CD4-positive, alpha-beta T cell treated with Interferon gamma for 1 hour (primary cell): ENCODE measurements around the gene PRRG3.
"Not testable (repeated sequence)": the region's sequence is repeated elsewhere in the genome, so short reads cannot be mapped to it uniquely, and the experiment has no call there.

Experiments used
- DNase-seq: peaks from one replicate; pipeline ENCODE4 v3.0.0-alpha.2; 2020

Gene PRRG3

DNA sequence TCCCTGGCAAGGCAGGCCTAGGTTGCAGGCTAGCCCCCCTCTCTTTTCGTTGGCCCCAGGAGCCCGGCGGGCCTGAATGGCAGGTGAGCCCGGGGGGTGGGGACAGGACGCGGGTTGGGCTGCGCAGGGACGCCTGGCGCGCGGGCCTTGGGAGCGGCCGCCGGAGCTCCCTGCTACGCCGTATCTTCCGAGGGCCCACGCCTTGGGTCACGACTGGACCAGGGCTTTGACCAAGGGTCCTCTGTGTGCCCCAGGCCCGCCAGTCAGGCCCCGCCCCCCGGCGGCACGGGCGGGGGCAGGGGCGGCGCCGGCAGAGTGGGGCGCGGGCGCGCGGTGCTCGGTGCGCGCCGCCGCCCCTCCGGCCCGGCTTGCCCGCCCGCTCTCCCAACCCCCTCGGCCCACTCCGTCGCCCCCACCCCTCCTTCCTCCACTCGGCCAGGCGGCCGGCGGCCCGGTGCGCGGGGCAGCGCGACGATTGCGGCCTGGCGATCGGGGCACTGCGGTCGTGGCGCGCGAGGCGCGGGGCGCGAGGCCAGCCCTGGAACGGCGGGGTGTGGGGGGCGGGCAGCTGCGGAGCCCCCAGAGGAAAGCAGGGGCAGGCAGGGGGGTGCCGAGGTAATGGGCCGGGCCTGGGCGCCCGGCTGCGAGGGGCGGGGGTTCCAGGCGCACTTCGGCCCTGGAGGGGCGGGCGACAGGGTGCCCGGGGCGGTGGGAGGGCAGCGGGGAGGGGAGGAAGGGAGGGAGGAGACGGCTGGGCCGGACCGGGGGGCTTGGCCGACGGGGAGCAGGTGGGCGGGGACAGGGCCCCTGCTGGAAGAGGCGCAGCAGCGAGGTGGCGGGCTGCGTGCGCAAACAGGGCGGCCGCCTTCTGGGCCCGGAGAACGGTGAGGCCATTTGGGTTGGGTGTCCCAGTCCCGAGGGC is at the start of gene PRRG3:
TSS of gene PRRG3 (plus strand) at position 798 of the 922 bp plus-strand sequence. CDS start 3,357 bp downstream, outside the sequence.
- no peak for DNase-seq

DNA sequence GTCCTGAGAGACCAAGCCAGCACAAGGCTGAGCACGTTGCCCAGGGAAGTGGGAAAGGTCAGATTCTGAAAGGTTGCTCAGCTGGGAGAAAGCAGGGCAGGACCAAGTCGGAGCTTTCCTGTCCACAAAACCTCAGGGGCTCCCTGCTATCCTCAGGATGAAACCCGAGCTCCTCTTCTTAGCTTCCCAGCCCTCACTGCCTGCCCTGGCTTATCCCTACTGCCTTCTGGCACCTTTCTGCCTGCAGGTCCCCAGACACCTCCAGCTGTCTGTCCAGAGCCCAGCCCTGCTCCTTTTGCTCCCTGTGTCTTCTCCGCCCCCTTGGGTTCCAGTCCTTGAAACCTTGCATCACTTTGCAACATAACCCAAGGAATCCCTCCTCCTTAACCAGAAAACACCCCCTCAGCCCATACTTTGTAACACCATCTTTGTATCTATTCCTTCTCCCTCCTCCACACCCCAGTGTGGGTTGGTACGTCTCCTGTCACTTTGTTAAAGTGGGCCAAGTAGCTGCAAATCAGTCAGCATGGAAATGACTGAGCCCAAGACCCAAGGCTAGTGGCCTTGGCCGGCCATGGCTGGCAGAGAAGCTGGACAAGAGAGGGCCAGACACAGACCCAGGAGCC is 20.0 kb upstream of the PRRG3 start:
- DNase-seq: no peak

- DNase-seq: no peak
Observed at GRCh38 chrX:151676196-151676595, 19.1 kb upstream of the PRRG3 start.

- DNase-seq: no peak
Observed at GRCh38 chrX:151679798-151680402, 15.4 kb upstream of the PRRG3 start.

DNA sequence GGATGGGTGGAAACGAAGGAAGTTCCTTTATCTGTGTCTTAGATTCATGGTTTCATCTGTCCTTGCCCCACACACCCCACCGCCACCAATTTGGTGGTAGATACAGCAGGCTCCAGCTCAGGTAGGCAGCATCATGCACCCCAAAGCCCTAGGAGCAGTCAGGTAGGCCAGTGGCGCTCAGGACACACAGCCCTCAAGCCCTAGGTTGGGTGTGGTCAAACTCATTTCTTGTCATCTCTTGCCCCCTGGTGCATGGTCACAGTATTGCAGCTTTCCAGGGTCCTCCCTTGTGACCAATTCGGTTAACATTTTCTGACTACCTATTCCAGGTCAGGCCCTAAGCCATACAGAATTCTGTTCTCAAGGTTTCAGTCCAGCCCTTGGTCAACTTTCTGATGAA is 14.5 kb upstream of the PRRG3 start:
- DNase-seq: no peak

DNA sequence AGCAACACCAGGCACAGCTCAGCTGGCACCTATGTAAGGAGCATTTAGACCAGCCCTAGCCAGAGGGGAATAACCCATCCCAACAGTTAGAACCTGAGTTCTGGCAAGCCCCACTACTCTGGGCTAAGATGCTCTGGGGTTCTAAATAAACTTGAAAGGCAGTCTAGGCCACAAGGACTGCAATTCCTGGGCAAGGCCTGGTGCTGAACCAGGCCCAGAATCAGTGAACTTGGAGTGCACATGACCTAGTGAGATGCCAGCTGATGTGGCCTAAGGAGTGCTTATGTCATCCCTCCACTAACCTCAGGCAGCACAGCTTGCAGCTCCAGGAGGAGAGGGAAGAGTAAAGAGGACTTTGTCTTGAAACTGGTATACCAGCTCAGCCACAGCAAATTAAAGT is 7.6 kb upstream of the PRRG3 start:
- no peak for DNase-seq

DNA sequence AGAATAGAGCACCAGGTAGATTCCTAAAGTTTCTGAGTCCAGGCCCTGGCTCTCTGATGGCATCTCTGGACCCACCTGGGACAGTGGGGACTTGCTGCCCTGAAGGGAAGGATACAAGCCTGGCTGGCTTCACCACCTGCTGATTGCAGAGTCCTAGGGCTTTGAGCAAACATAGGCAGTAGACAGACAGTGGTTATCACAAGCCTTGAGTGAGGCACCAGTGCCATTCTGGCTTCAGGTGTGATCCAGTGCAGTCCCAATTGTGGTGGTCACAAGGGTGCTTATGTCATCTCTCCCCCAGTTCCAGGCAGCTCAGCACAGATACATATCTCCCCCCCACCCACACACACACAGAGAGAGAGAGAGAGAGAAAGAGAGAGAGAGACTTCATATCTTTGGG is 6.6 kb upstream of the PRRG3 start:
- DNase-seq: no peak

- no peak for DNase-seq
Observed at GRCh38 chrX:151692825-151693224, 2.4 kb upstream of the PRRG3 start.

DNA sequence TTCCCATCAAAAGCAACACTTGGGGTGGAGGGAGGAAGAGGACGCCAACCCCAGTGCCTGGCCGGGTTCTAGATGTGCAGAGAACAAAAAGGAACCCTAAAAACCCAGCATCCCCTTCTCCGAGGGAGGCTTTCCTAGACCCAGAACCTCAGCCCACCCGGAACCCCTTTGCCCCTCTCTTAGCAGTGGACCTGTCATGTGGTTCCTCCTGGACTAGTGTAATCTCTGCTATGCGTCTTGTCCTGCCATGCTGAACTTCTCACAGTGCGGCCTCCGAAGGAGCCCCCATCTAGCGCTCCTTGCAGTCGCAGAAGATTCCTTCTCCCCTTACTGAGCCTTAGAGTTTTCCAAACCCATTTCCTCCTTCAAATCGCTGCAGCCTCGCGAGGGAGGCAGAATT is 1.1 kb upstream of the PRRG3 start:
- DNase-seq: no peak

GRCh38 chrX:151695583-151696340 is 504 bp downstream of the PRRG3 start:
- no peak for DNase-seq

DNA sequence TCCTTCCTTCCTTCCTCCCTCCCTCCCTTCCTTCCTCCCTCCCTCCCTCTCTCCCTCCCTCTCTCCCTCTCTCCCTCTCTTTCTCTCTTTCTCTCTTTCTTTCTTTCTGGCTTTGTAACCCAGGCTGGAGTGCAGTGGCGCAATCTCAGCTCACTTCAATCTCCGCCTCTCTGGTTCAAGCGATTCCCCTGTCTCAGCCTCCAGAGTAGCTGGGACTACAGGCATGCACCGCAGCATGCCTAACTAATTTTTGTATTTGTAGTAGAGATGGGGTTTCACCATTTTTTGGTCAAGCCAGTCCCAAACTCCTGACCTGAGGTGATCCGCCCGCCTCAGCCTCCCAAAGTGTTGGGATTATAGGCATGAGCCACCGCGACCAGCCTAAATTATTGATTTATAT is 1.8 kb downstream of the PRRG3 start:
- not testable (repeated sequence) for DNase-seq

GRCh38 chrX:151697522-151697921 is 2.3 kb downstream of the PRRG3 start:
- no peak for DNase-seq

DNA sequence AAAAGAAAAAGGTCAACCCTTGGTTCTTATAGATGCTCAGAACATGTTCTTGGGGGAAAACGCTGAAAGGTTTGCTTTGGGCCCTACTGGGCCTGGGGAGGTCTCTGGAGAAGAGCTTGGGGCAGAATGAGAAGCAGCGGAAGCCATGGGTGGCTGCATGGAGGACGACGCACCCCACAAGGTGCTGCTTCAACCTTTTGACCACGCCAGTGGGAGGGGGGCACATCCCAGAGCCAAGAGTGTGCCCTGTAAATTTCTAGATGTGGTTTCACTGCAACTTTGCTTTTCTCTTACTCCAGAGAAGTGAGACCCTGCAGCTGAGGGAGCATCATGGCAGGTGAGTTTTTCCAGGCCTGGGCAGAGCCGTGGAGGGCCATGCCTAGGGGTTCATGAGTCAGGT is 3.2 kb downstream of the PRRG3 start:
- no peak for DNase-seq

DNA sequence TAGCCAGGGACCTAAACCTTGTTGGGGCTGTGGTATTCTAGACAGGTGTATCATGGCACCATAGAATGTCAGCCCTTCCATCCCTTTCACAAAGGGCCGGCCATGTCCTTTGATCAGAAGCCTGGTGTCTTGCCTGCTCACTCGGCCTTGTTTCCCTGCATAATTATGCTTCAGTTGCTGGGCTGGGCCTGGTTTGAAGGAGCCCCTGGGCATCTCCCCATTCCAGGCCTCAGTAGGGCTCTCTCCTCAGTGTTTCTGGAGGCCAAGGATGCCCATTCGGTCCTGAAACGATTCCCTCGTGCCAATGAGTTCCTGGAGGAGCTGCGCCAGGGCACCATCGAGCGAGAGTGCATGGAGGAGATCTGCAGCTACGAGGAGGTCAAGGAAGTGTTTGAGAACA is 4.5 kb downstream of the PRRG3 start:
- no peak for DNase-seq

DNA sequence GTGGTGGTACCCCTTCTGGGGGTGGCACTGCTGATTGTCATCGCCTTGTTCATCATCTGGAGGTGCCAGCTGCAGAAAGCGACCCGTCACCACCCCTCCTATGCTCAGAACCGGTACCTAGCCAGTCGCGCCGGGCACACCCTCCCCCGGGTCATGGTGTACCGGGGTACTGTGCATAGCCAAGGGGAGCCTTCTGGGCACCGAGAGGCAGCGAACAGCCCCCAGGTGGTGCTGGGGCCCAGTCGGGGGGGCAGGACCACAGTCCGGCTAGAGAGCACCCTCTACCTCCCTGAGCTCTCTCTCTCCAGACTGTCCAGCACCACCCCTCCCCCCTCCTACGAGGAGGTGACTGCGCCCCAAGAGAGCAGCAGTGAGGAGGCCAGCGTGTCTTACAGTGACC is 5.3 kb downstream of the PRRG3 start:
- no peak for DNase-seq

DNA sequence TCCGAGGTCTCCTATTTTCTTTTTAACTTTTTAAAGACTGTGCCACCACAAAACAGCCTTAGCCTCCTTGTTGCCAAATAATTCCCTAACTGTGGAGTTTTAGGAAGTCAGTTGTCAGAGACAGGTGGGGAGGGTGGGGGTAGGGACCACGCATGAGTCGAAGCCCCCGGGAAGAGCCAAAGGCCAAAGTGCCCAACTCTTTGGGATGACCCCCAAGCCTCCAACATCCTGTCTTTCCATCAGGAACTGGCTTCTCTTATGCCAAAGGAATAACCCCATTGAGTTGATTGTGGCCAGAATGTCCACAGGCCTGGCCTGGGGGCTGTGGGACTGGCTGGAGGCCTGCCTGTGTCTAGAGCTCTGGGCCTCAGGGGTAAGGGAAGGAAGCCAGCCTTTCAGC is 5.8 kb downstream of the PRRG3 start:
- no peak for DNase-seq

GRCh38 chrX:151701531-151701930 is 6.3 kb downstream of the PRRG3 start:
- DNase-seq: no peak

DNA sequence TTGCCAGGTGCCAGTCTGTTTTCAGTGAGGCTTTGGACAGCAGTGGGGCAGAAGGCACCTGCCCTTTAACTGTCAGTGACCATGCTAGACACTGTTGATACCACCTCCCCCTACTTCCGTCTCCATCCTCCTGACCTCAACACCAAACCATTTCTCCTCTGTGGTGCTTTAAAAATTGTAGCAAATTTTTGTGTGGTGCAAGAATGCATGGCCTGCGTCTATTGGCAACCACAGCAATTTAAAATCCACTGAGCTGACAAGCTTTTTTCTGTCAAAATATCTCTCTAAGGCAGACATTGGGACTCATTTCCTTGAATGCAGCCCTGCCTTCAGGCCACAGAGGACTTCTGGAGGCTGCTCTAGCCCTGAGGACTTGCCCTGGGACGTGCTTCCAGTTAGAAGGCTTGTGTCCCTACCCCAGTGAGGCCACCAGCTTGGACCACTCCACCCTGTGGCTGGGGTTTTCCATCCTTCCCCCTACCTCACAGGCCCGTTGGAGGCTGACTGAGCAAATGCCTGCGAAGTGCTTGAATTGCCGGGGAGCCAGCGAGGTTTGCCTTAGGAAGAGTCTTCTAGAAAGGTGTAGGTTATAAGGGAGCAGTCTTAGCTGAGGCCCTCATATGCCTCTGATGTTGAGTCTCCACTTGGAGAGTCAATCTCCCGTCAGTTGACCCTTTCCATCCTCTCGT is 6.9 kb downstream of the PRRG3 start:
- no peak for DNase-seq

- DNase-seq: no peak
Observed at GRCh38 chrX:151702741-151703340, 7.6 kb downstream of the PRRG3 start.

DNA sequence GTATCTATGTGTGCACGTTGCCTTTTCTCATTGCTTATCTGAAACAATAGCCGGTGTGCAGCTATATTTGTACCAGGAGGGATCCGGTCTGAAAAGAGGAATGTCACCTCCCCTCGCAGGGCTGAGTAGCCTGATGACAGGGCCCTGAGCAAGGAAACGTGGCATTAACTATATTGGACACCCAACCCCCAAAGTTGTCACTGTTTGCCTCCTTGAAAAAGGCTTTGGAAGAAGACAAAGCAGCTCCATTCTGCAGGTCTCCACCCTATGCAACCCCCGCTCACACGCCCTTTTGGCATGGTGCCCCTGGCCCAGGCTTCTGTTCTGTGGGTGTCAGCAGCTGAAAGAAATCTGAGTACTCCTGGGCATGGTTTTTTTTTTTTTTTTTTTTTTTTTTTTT is 8.2 kb downstream of the PRRG3 start:
- DNase-seq: no peak

GRCh38 chrX:151704041-151704663 is 8.9 kb downstream of the PRRG3 start:
- DNase-seq: no peak

DNA sequence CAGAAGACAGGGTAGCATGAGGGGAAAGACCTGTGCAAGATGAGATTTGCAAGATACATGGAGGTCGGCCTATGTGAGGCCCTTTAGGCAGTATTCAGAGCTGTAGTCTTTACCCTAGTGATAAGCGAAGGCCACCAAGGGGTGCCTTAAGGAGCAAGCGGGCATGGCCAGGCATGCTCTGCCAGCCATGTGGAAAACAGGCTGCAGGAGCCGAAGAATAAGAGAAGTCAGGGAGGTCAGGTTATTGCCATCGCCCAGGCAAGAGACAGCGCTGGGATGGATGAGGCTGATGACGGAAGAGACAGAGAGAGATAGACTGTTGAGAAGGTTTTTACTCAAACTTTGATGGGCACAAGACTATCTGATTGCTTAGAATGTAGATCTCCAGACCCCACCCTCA is 13.6 kb downstream of the PRRG3 start:
- DNase-seq: no peak
